ELF-1 (cell line): ENCODE measurements around the gene GSTO2.

Source experiments
- DNase-seq: peaks from one replicate; pipeline ENCODE4 v3.0.0-alpha.2; 2016; ENCODE audit warnings: low read depth, low spot score

The GSTO2 gene

GRCh38 chr10:104279550-104280259 lies 10.7 kb downstream of the GSTO2 start:
- DNase-seq = no peak

GRCh38 chr10:104281694-104282093 lies 12.7 kb downstream of the GSTO2 start:
- DNase-seq = no peak

GRCh38 chr10:104284846-104285245 lies 15.9 kb downstream of the GSTO2 start:
- no peak for DNase-seq

GRCh38 chr10:104286939-104287338 lies 18.0 kb downstream of the GSTO2 start:
- DNase-seq = no peak

- no peak for DNase-seq
Observed at GRCh38 chr10:104288355-104288754, 19.4 kb downstream of the GSTO2 start.

GRCh38 chr10:104291439-104291951 lies 22.5 kb downstream of the GSTO2 start:
- DNase-seq = peak; percentile 96

- DNase-seq = no peak
Observed at GRCh38 chr10:104293011-104293410, 24.0 kb downstream of the GSTO2 start.

- no peak for DNase-seq
Observed at GRCh38 chr10:104293781-104294321, 24.9 kb downstream of the GSTO2 start.

GRCh38 chr10:104296687-104297436 lies 27.9 kb downstream of the GSTO2 start:
- no peak for DNase-seq

GRCh38 chr10:104297697-104298660 lies 29.0 kb downstream of the GSTO2 start:
- DNase-seq = peak; percentile 79

- no peak for DNase-seq
Observed at GRCh38 chr10:104299031-104299904, 30.3 kb downstream of the GSTO2 start.

- no peak for DNase-seq
Observed at GRCh38 chr10:104300002-104300735, 31.2 kb downstream of the GSTO2 start.

GRCh38 chr10:104300736-104301292 lies 31.8 kb downstream of the GSTO2 start:
- DNase-seq = no peak

GRCh38 chr10:104301907-104302690 lies 33.1 kb downstream of the GSTO2 start:
- DNase-seq = no peak

GRCh38 chr10:104303594-104304355 lies 34.8 kb downstream of the GSTO2 start:
- no peak for DNase-seq

GRCh38 chr10:104304356-104304745 lies 35.4 kb downstream of the GSTO2 start:
- no peak for DNase-seq

- no peak for DNase-seq
Observed at GRCh38 chr10:104304927-104305326, 35.9 kb downstream of the GSTO2 start.

- no peak for DNase-seq
Observed at GRCh38 chr10:104306897-104307296, 37.9 kb downstream of the GSTO2 start.
